Panc1 (cell line): ENCODE results near the gene RDX. TPM values are rescaled to one million over a fixed set of nuclear protein-coding genes. Genes with fewer than 3 reads are reported as not detected.
"Not testable (repeated sequence)": the region's sequence is repeated elsewhere in the genome, so short reads cannot be mapped to it uniquely, and the experiment has no call there.

Source experiments
- ATAC-seq: fragments of 200-7000 bp; cut with Tn5 transposase; 2 replicates; pipeline ENCODE4 v1.9.1; 2020; ENCODE audit warnings: mild to moderate bottlenecking, moderate library complexity
- BruUV-seq: library from RNA; stranded (reverse); fragments of 400-500 nt; replicated peaks from 2 replicates; lab custom pipeline; 2021; lab: Mats Ljungman, UMichigan
- CTCF ChIA-PET: fragments of 300-600 bp; sonication (Branson Sonifier 250); formaldehyde crosslinking; loops from one replicate; lab custom pipeline; 2022; ENCODE audit warnings: antibody characterized with exemption; lab: Charles Lee
- POLR2A ChIA-PET: fragments of 300-600 bp; sonication (Branson Sonifier 250); formaldehyde crosslinking; loops from one replicate; lab custom pipeline; 2022; ENCODE audit warnings: antibody characterized with exemption; lab: Charles Lee
- DNase-seq: peaks from one replicate; pipeline ENCODE4 v3.0.0-alpha.2; 2010; ENCODE audit warnings: low read depth, low spot score
- H3K27ac ChIP-seq: 2 replicates; pipeline ENCODE4 v1.5.1; 2011; ENCODE audit warnings: mild to moderate bottlenecking, low read length, inconsistent platforms
- H3K27me3 ChIP-seq: fragments of 200-500 bp; sonication (Bioruptor generic); 2 replicates; pipeline ENCODE4 v1.6.0; 2014; ENCODE audit warnings: low read length, inconsistent platforms; ENCODE audit not compliant: control insufficient read depth, insufficient read depth
- H3K36me3 ChIP-seq: fragments of 200-500 bp; sonication (Bioruptor generic); 2 replicates; pipeline ENCODE4 v1.5.1; 2014; ENCODE audit warnings: inconsistent platforms, mild to moderate bottlenecking, low read length, moderate library complexity; ENCODE audit not compliant: control insufficient read depth, insufficient read depth
- H3K4me1 ChIP-seq: 2 replicates; pipeline ENCODE4 v1.5.1; 2011; ENCODE audit warnings: inconsistent platforms, mild to moderate bottlenecking, low read length, moderate library complexity; ENCODE audit not compliant: control insufficient read depth, insufficient read depth
- H3K4me3 ChIP-seq, 2 experiments: 2 replicates each; pipeline ENCODE4 v1.5.1; 2011 to 2012; ENCODE audit warnings: low read depth in 2 of 2, low read length in 2 of 2, mild to moderate bottlenecking in 2 of 2, inconsistent platforms in 1 of 2, moderate library complexity in 1 of 2
- H3K9me3 ChIP-seq: fragments of 200-500 bp; sonication (Bioruptor generic); 2 replicates; pipeline ENCODE4 v1.5.1; 2014; ENCODE audit warnings: low read depth, mild to moderate bottlenecking, inconsistent platforms, low read length, moderate library complexity; ENCODE audit not compliant: control insufficient read depth, insufficient read depth
- CTCF ChIP-seq: fragments of 450-650 bp; IDR thresholded peaks from 2 replicates; pipeline ENCODE4 v1.5.1; 2017; ENCODE audit warnings: mild to moderate bottlenecking
- POLR2AphosphoS5 ChIP-seq: IDR thresholded peaks from 2 replicates; pipeline ENCODE4 v1.6.1; 2012; ENCODE audit warnings: mild to moderate bottlenecking, low read depth, low read length, moderate library complexity
- REST ChIP-seq, 2 experiments: IDR thresholded peaks; 2 replicates each; pipeline ENCODE4 v1.6.1; 2011 to 2012; ENCODE audit warnings: low read depth in 2 of 2, control low read depth in 1 of 2, low read length in 1 of 2, mild to moderate bottlenecking in 1 of 2, moderate library complexity in 1 of 2; ENCODE audit not compliant: insufficient read depth in 1 of 2
- SIN3A ChIP-seq: IDR thresholded peaks from 2 replicates; pipeline ENCODE4 v1.6.1; 2012; ENCODE audit warnings: low read depth, mild to moderate bottlenecking, low read length, moderate library complexity, borderline replicate concordance; ENCODE audit not compliant: insufficient read depth
- TCF7L2 ChIP-seq: IDR thresholded peaks from 2 replicates; pipeline ENCODE4 v1.6.1; 2011; ENCODE audit warnings: mild to moderate bottlenecking, low read depth, low read length, inconsistent platforms
- in situ Hi-C: cut with HindIII; loops from 2 replicates; pipeline ENCODE4 v1.10.0; 2016; ENCODE audit warnings: low sequenced_read_pairs, low pct_unique_long_range_greater_than_20kb
- intact Hi-C: fragments of 100-400 bp; cut with micrococcal nuclease; formaldehyde crosslinking; loops from one replicate; pipeline ENCODE4 v1.10.0; 2022; ENCODE audit not compliant: unreplicated experiment
- total RNA-seq: library from RNA; stranded (reverse); gene quantifications from one replicate; pipeline ENCODE4 v1.2.1, GENCODE V29; 2021; ENCODE audit not compliant: unreplicated experiment

Gene RDX
- total RNA-seq, 1 experiment from 2014 or later = 200 TPM

- no peak for TF ChIP-seq TCF7L2
- TF ChIP-seq SIN3A = no peak
- no peak for TF ChIP-seq REST (IDR thresholded peaks at IDR 0.05; ENCODE audit: insufficient read depth in 1 of 2, low read depth in 2 of 2, low read length in 1 of 2)
- TF ChIP-seq CTCF = no peak
- TF ChIP-seq POLR2AphosphoS5 = no peak
- Histone ChIP-seq H3K4me3 (no peak overlapping the region), H3K27ac (no peak overlapping the region), H3K4me1 (peaks cover 18% of the 10 kb centered on the region; the same call in 1 of the 2 replicates), H3K27me3 (no peaks in the 10 kb centered on the region), H3K9me3 (no peaks in the 10 kb centered on the region), H3K36me3 (no peaks in the 10 kb centered on the region)
- no peak for DNase-seq
- ATAC-seq = no peak
- in situ Hi-C loops = no loop called here
- intact Hi-C loops = no loop called here
- ChIA-PET POLR2A (interaction anchor here (0.6 kb wide), 1 partner anchor 15 kb away, joined by 3 read pairs; no protein-coding TSS in a partner anchor), CTCF (no interaction called here)
- no TSS peak for BruUV-seq
Observed at GRCh38 chr11:110283862-110284261, 12.6 kb downstream of the RDX start.

- 0 out of 2 replicates have a peak, but pooled peaks have one; percentile 33 for ATAC-seq
- H3K27me3 ChIP-seq, in situ Hi-C loops, POLR2A ChIA-PET, BruUV-seq, DNase-seq, H3K27ac ChIP-seq, intact Hi-C loops, H3K9me3 ChIP-seq, H3K4me1 ChIP-seq, H3K4me3 ChIP-seq, CTCF ChIA-PET: not testable (repeated sequence)
- H3K36me3 ChIP-seq = peaks cover 12% of the 10 kb centered on the region
Observed at GRCh38 chr11:110280595-110280994, 15.8 kb downstream of the RDX start.

GRCh38 chr11:110279881-110280280 is 16.5 kb downstream of the RDX start:
- ChIA-PET CTCF (no interaction called here), POLR2A (no interaction called here)
- DNase-seq (no peak), ATAC-seq (no peak)
- H3K27me3 ChIP-seq = no peaks in the 10 kb centered on the region
- no TSS peak for BruUV-seq
- TF ChIP-seq REST (IDR thresholded peaks at IDR 0.05; ENCODE audit: insufficient read depth in 1 of 2, low read depth in 2 of 2, low read length in 1 of 2) = no peak
- TF ChIP-seq POLR2AphosphoS5 = no peak
- TF ChIP-seq SIN3A = no peak
- no peak for TF ChIP-seq TCF7L2
- no peak for TF ChIP-seq CTCF
- H3K27ac ChIP-seq = no peak overlapping the region
- H3K36me3 ChIP-seq = peaks cover 12% of the 10 kb centered on the region
- in situ Hi-C loops (no loop called here), intact Hi-C loops (no loop called here)
- H3K9me3 ChIP-seq = no peaks in the 10 kb centered on the region
- H3K4me3 ChIP-seq = no peak overlapping the region
- H3K4me1 ChIP-seq = 0 out of 2 replicates have a peak, but pooled peaks cover 5% of the 10 kb centered on the region
